HepG2 (cell line): ENCODE results near the gene APC2. TPM values are rescaled to one million over a fixed set of nuclear protein-coding genes. Genes with fewer than 3 reads are reported as not detected.
A peak's percentile ranks its signal among the peaks of the same experiment; 100 is the strongest.

ENCODE experiments used
- BATF2 ChIP-seq: sonication (generic); formaldehyde crosslinking; IDR thresholded peaks from 2 replicates; pipeline ENCODE4 v1.8.0; 2022; ENCODE audit warnings: mild to moderate bottlenecking, missing genetic modification reagents, moderate library complexity
- CBX5 ChIP-seq: sonication (generic); formaldehyde crosslinking; IDR thresholded peaks from 2 replicates; pipeline ENCODE4 v1.4.0; 2020; ENCODE audit warnings: missing genetic modification reagents, borderline replicate concordance
- HMG20A ChIP-seq: IDR thresholded peaks from 2 replicates; pipeline ENCODE4 v1.6.1; 2016; ENCODE audit warnings: borderline replicate concordance
- IKZF4 ChIP-seq: sonication (generic); formaldehyde crosslinking; IDR thresholded peaks from 2 replicates; pipeline ENCODE4 v1.5.1; 2020; ENCODE audit warnings: borderline replicate concordance, mild to moderate bottlenecking, low read depth, missing genetic modification reagents; ENCODE audit errors: not compliant biosample characterization
- RFX5 ChIP-seq: IDR thresholded peaks from 2 replicates; pipeline ENCODE4 v1.6.1; 2011; ENCODE audit warnings: low read depth, low read length, improper control_type of control experiment
- SALL1 ChIP-seq: sonication (generic); formaldehyde crosslinking; IDR thresholded peaks from 2 replicates; pipeline ENCODE4 v1.8.0; 2022; ENCODE audit warnings: mild to moderate bottlenecking, missing genetic modification reagents
- SP5 ChIP-seq: IDR thresholded peaks from 2 replicates; pipeline ENCODE4 v1.6.1; 2016; ENCODE audit warnings: low read depth, borderline replicate concordance
- THAP11 ChIP-seq: IDR thresholded peaks from 2 replicates; pipeline ENCODE4 v1.6.1; 2016; ENCODE audit warnings: missing biosample characterization, missing genetic modification reagents
- TSC22D2 ChIP-seq: sonication (generic); formaldehyde crosslinking; IDR thresholded peaks from 2 replicates; pipeline ENCODE4 v1.5.1; 2020; ENCODE audit warnings: missing genetic modification reagents, mild to moderate bottlenecking, borderline replicate concordance
- ZNF382 ChIP-seq: sonication (generic); formaldehyde crosslinking; IDR thresholded peaks from 2 replicates; pipeline ENCODE4 v1.5.0; 2020; ENCODE audit warnings: missing genetic modification reagents, mild to moderate bottlenecking, borderline replicate concordance
- ZNF775 ChIP-seq: sonication (generic); formaldehyde crosslinking; IDR thresholded peaks from 2 replicates; pipeline ENCODE4 v1.4.0; 2020; ENCODE audit warnings: missing genetic modification reagents, mild to moderate bottlenecking, moderate library complexity, borderline replicate concordance
- ZNF816 ChIP-seq: sonication (generic); formaldehyde crosslinking; IDR thresholded peaks from 2 replicates; pipeline ENCODE4 v1.8.0; 2022; ENCODE audit warnings: missing genetic modification reagents, mild to moderate bottlenecking, borderline replicate concordance
- polyA plus RNA-seq, 8 experiments: library from polyadenylated mRNA; depleted of rRNA in 3 of 8; stranded (reverse) in 7 of 8; unstranded in 1 of 8; fragments of >200 nt; fragmentation: Illumina TruSeq in 4 of 8; extraction: Trizol in 4 of 8; gene quantifications; 2 replicates each; pipeline versions ENCODE4 v1.2.1 to v1.2.3, GENCODE V29; 2011 to 2016; ENCODE audit warnings: low read depth in 4 of 8, missing spikeins in 1 of 8, mixed read lengths in 1 of 8; ENCODE audit not compliant: insufficient read depth in 1 of 8
- total RNA-seq, 5 experiments: library from RNA; depleted of rRNA; stranded (reverse); fragments of >200 nt; fragmentation: Illumina TruSeq; extraction: Trizol; gene quantifications; 2 replicates each; pipeline ENCODE4 v1.2.3, GENCODE V29; 2016; ENCODE audit warnings: low read depth in 1 of 5
- TF ChIP-seq, protein P1 (sequence below): sonication (generic); formaldehyde crosslinking; IDR thresholded peaks from 2 replicates; pipeline ENCODE4 v1.4.0; 2020; ENCODE audit warnings: mild to moderate bottlenecking, missing genetic modification reagents
- TF ChIP-seq, protein P2 (sequence below): sonication (generic); formaldehyde crosslinking; IDR thresholded peaks from 2 replicates; pipeline ENCODE4 v1.9.0; 2021; ENCODE audit warnings: missing genetic modification reagents, borderline replicate concordance
- TF ChIP-seq, protein P3 (sequence below): sonication (generic); formaldehyde crosslinking; IDR thresholded peaks from 2 replicates; pipeline ENCODE4 v1.4.0; 2020; ENCODE audit warnings: missing genetic modification reagents, borderline replicate concordance
- TF ChIP-seq, protein P4 (sequence below): sonication (generic); formaldehyde crosslinking; IDR thresholded peaks from 2 replicates; pipeline ENCODE4 v1.5.1; 2020; ENCODE audit warnings: missing genetic modification reagents, mild to moderate bottlenecking, borderline replicate concordance

APC2 gene
- total and polyA plus RNA-seq, 2 of the 13 experiments (the other 11 are each of a cell fraction or from before 2014, with no cell fraction given) = 0.08 to 0.22 TPM

GRCh38 chr19:1400281-1401137 lies 49.4 kb upstream of the APC2 start (continued):
- TF ChIP-seq, protein P1, sequence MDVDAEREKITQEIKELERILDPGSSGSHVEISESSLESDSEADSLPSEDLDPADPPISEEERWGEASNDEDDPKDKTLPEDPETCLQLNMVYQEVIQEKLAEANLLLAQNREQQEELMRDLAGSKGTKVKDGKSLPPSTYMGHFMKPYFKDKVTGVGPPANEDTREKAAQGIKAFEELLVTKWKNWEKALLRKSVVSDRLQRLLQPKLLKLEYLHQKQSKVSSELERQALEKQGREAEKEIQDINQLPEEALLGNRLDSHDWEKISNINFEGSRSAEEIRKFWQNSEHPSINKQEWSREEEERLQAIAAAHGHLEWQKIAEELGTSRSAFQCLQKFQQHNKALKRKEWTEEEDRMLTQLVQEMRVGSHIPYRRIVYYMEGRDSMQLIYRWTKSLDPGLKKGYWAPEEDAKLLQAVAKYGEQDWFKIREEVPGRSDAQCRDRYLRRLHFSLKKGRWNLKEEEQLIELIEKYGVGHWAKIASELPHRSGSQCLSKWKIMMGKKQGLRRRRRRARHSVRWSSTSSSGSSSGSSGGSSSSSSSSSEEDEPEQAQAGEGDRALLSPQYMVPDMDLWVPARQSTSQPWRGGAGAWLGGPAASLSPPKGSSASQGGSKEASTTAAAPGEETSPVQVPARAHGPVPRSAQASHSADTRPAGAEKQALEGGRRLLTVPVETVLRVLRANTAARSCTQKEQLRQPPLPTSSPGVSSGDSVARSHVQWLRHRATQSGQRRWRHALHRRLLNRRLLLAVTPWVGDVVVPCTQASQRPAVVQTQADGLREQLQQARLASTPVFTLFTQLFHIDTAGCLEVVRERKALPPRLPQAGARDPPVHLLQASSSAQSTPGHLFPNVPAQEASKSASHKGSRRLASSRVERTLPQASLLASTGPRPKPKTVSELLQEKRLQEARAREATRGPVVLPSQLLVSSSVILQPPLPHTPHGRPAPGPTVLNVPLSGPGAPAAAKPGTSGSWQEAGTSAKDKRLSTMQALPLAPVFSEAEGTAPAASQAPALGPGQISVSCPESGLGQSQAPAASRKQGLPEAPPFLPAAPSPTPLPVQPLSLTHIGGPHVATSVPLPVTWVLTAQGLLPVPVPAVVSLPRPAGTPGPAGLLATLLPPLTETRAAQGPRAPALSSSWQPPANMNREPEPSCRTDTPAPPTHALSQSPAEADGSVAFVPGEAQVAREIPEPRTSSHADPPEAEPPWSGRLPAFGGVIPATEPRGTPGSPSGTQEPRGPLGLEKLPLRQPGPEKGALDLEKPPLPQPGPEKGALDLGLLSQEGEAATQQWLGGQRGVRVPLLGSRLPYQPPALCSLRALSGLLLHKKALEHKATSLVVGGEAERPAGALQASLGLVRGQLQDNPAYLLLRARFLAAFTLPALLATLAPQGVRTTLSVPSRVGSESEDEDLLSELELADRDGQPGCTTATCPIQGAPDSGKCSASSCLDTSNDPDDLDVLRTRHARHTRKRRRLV = no peak
- TF ChIP-seq SP5 (CRISPR knock-in tag) (peak; percentile 56; the same call in 1 of the 2 replicates), IKZF4 (CRISPR knock-in tag) (no peak), THAP11 (CRISPR knock-in tag) (peak; percentile 50), HMG20A (peak; percentile 23; the same call in 1 of the 2 replicates), RFX5 (no peak), ZNF775 (CRISPR knock-in tag) (no peak), TSC22D2 (CRISPR knock-in tag) (no peak), ZNF816 (0 out of 2 replicates have a peak, but pooled peaks have one; percentile 65), BATF2 (CRISPR knock-in tag) (no peak), CBX5 (peak; percentile 18; the same call in 1 of the 2 replicates), ZNF382 (CRISPR knock-in tag) (no peak), SALL1 (CRISPR knock-in tag) (peak; percentile 74)
- TF ChIP-seq, protein P2, sequence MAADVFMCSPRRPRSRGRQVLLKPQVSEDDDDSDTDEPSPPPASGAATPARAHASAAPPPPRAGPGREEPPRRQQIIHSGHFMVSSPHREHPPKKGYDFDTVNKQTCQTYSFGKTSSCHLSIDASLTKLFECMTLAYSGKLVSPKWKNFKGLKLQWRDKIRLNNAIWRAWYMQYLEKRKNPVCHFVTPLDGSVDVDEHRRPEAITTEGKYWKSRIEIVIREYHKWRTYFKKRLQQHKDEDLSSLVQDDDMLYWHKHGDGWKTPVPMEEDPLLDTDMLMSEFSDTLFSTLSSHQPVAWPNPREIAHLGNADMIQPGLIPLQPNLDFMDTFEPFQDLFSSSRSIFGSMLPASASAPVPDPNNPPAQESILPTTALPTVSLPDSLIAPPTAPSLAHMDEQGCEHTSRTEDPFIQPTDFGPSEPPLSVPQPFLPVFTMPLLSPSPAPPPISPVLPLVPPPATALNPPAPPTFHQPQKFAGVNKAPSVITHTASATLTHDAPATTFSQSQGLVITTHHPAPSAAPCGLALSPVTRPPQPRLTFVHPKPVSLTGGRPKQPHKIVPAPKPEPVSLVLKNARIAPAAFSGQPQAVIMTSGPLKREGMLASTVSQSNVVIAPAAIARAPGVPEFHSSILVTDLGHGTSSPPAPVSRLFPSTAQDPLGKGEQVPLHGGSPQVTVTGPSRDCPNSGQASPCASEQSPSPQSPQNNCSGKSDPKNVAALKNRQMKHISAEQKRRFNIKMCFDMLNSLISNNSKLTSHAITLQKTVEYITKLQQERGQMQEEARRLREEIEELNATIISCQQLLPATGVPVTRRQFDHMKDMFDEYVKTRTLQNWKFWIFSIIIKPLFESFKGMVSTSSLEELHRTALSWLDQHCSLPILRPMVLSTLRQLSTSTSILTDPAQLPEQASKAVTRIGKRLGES (CRISPR knock-in tag) = peak; percentile 63; the same call in 1 of the 2 replicates
- TF ChIP-seq, protein P3, sequence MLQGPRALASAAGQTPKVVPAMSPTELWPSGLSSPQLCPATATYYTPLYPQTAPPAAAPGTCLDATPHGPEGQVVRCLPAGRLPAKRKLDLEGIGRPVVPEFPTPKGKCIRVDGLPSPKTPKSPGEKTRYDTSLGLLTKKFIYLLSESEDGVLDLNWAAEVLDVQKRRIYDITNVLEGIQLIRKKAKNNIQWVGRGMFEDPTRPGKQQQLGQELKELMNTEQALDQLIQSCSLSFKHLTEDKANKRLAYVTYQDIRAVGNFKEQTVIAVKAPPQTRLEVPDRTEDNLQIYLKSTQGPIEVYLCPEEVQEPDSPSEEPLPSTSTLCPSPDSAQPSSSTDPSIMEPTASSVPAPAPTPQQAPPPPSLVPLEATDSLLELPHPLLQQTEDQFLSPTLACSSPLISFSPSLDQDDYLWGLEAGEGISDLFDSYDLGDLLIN (CRISPR knock-in tag) = no peak
- TF ChIP-seq, protein P4, sequence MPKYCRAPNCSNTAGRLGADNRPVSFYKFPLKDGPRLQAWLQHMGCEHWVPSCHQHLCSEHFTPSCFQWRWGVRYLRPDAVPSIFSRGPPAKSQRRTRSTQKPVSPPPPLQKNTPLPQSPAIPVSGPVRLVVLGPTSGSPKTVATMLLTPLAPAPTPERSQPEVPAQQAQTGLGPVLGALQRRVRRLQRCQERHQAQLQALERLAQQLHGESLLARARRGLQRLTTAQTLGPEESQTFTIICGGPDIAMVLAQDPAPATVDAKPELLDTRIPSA (CRISPR knock-in tag) = no peak
